SU-DHL-6 (cell line): ENCODE measurements around the gene ZC2HC1B.

ENCODE experiments used
- CTCF ChIP-seq: fragments of 200-600 bp; sonication (generic); IDR thresholded peaks from one replicate; pipeline ENCODE4 v1.5.1; 2017; ENCODE audit warnings: antibody characterized with exemption, mild to moderate bottlenecking, low read length, moderate library complexity; ENCODE audit not compliant: insufficient read depth, poor library complexity, severe bottlenecking
- EZH2phosphoT487 ChIP-seq: fragments of 200-600 bp; sonication (generic), shearing (Covaris generic); conservative IDR thresholded peaks from 2 replicates; pipeline ENCODE4 v1.6.1; 2018; ENCODE audit warnings: mild to moderate bottlenecking, antibody characterized with exemption, low read length, moderate library complexity, mixed read lengths

- TF ChIP-seq CTCF (no peak), EZH2phosphoT487 (no peak)
These were observed 75.1 kb downstream of the ZC2HC1B start for GRCh38 chr6:143939364-143939763.
